ENCODE results near the gene DPEP1.
"Not testable (repeated sequence)": the region's sequence is repeated elsewhere in the genome, so short reads cannot be mapped to it uniquely, and the experiment has no call there.

Gene DPEP1

DNA sequence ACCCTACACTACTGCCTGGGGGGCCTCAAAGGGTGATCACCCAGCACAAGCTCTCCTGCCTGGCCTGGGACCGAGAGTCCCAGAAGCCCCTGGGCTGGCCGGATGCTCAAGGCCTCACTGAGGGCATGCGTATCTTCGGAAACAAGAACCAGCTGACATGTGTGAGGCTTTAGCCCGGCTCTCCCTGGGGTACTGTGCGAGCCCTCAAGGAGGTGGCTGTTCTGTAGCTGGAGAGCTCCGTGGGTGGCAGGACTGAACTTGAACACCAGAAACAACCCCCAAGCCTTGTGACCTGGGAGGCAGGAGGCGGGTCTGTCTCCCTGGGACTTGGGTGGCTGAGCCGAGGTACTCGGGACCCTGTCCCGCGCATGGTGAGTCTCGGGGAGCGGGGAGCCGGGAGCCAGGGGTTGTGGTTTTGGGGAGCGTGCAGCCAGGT is 7.0 kb downstream of the DPEP1 start:
- DNase-seq (ENCODE audit: low read depth) = no peak

DNA sequence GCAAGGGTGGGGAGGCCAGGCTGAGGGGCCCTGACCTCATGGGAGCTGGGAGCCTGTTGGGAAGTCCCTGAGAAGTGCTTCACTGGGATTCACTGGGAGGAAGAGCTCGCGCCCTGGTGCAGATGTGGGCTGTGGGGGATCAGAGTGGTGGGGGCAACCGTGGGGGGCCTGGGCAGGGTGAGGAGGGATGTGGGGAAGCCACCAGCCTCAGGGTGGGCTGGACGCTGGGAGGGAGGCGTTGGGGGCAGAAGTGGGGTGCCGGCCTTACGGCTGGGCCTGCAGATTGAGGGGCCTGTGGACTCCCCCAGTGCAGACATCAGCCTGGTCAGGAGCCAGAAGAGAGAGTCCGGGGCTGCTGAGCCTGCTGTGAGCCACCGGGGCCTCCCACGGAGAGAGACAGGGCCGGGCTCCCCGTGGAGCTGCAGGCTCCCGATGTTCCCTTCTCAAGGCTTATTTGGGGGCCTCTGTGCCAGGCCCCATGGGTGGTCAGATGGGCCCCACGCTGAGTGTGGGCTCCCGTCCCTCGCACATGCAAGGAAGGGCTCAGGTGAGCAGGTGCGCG is 7.8 kb downstream of the DPEP1 start:
- no peak for DNase-seq (ENCODE audit: low read depth)

DNA sequence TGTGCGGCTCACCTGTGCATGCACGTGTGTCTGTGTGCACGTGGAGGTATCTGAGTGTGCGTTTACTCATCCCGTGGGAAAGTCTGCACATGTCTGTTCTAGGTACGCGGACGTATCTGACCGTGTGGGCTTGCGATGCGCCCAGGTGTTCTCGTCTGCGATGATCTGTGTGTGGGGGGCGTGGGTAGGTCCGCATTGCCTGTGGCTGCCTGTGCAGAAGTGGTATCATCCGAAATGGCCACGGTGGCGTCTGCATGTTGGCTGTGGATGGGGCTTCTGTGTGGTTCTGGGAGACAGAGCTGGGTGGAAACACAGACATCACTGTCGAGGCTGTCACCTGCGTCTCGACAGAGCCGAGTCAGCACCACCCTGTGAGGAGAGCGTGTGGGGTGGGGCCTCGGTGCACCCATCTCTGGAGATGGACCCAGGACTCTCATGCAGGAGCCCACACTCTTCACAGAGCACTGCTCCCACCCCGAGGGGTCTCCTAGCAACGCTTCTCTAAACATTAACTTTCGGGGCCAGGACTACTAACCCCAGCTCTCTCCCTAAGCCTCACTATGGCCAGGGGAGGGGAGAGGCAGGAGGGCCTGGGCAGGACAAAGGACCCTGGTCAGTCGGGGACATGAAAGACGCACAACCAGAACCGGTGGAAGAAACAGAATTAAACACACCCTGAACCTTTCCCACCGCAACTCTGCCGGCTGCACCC is 8.4 kb downstream of the DPEP1 start:
- no peak for DNase-seq (ENCODE audit: low read depth)

DNA sequence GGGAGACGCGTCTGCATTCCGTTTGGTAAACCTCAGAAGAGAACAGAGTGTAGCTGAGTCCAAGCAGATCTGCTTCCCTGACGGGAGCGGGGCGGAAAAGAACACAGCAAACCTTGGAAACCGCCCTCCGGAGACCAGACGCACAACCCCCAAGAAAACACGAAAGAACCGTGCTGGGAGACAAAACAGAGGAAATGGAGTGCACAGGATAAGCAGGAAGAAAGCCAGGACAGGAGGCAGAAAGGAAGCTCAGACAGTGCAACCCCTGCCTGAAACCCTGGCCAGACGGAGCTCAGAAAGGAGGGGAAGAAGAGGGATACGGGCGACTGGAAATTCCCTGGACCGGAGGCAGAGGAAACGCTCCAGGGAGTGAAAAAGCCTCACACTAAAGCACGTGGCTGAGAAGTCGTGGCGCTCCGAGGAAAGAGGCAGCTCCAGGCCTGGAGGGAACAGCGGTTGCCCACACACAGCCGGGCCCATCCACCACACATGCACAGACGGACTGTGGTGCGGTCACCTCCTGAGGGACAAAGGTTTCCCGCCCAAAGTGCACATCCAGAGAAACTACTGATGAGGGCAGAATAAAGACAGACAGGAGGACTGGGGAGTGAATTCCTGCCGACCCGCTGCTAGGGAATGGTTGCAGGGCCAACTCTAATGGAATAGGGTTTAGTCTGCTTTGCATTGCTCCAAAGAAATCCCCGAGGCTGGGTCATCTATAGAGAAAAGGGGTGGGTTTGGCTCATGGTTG is 10.2 kb downstream of the DPEP1 start:
- DNase-seq (ENCODE audit: low read depth) = no peak

DNA sequence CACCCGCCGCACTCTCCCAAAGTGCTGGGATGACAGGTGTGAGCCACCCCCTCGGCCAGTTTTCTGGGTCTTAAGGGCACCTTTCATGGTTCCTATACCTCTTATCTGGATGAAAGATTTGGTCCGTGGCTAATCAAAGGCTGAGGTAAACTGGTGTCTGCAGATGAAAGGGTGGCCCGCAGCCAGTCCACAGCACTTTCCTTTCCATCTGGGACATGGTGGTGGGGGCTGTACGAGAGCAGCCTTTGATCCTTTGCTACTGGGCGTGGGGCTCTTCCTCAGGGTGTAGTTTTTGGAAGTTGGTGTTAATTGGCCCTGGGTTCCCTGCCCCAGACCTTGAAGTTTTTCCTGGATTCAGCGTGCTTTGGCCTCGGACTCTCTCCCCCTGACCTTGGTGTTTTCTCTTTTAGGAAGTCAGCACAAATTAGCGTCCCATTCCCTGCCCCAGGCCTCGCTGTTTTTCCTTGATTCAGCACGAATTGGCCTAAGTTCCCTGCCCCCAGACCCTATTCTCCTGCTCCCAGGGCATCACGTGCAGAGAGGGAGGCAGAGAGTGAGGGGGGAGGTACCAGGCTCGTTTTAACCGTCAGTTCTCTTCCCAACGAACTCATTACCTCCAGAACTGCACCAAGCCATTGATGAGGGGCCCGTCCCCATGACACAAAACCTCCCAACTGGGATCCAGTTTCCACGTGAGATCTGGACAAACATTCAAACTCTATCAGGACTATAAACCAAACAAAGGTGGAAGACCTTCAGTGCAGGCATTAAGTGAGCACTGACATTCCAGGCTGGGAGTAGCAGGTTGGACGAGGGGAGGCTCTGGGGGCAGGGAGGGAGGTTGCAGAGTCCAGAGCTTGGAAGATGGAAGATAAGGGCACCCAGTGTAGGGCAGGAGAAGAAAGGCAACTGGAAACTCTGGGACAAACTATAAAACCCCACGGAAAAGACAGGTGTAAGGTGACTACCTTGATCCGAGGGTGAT is 11.6 kb downstream of the DPEP1 start:
- DNase-seq (ENCODE audit: low read depth) = no peak

DNA sequence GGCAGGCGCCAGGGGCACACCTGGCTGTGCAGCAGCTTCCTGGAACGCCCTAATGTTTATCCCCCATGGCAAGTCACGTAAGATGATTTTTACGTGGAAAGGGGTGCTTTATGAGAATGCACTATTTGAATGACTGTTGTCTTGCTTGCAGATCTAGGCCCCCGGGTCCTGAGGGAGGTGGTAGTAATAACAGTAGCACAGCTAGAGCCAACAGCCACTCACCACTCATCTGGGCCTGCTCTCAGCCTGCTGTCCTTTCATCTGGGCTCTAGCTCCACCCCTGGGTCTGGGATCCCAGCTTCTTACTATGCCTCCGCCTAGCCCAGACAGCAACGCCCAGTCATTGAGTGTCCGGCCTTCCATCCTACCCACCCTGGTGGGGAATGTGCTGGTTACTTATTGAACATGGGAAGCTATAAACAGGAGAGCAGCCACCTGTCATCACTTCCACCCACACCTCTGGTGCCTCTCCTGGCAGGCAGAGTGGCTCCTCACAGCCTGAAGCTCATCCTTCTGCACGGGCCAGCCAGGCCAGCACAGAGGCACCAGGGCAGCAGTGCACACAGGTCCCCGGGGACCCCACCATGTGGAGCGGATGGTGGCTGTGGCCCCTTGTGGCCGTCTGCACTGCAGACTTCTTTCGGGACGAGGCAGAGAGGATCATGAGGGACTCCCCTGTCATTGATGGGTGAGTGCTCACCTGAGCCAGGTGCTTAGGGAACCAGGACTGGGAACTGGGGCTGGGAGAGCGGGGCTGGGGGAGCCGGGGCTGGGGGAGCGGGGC is 16.6 kb downstream of the DPEP1 start:
- DNase-seq (ENCODE audit: low read depth) = no peak

DNA sequence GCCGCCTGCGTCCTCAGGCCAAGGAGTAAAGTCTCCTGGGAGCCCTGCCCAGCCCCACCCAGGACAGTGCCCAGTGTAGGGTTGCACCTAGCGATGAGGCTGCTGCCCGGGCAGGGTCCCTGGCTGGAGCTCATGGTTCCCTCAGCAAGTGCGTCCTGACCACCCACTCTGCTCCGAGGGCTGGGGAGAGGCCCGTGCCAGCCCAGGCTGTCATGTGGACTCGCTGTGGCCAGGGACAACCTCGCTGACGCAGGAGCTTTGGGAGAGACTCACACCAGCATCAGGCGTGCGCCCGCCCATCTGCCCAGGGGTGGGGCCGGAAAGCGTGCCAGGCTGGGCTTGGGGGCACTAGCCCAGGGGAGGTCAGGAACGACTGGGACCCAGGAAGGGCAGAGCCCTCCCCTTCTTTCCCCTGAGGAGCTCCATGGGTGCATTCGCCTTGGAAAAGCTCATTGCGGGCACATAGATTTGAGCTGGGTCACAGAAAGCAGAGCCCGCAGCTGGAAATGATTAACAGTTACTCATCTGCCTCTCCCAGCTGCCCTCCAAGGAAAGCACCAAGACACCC is 19.7 kb downstream of the DPEP1 start:
- DNase-seq (ENCODE audit: low read depth) = peak; percentile 77

DNA sequence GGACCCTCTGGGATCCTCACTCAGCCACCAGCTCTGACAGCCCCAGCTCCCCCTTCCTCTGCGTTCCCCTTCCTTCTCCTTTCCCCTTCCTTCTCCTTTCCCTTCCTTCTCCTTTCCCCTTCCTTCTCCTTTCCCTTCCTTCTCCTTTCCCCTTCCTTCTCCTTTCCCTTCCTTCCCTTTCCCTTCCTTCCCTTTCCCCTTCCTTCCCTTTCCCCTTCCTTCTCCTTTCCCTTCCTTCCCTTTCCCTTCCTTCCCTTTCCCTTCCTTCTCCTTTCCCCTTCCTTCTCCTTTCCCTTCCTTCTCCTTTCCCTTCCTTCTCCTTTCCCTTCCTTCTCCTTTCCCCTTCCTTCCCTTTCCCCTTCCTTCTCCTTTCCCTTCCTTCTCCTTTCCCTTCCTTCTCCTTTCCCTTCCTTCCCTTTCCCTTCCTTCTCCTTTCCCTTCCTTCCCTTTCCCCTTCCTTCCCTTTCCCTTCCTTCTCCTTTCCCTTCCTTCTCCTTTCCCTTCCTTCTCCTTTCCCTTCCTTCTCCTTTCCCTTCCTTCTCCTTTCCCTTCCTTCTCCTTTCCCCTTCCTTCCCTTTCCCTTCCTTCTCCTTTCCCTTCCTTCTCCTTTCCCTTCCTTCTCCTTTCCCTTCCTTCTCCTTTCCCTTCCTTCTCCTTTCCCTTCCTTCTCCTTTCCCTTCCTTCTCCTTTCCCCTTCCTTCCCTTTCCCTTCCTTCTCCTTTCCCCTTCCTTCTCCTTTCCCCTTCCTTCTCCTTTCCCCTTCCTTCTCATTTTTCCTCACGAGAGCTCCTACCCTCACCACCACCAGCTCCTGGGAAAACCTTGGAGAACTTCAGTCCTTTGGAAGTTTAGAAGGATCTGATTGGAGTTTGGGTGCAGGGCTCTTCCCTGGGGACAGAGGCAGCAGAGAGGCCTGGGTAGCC is 21.3 kb downstream of the DPEP1 start:
- not testable (repeated sequence) for DNase-seq (ENCODE audit: low read depth)

DNA sequence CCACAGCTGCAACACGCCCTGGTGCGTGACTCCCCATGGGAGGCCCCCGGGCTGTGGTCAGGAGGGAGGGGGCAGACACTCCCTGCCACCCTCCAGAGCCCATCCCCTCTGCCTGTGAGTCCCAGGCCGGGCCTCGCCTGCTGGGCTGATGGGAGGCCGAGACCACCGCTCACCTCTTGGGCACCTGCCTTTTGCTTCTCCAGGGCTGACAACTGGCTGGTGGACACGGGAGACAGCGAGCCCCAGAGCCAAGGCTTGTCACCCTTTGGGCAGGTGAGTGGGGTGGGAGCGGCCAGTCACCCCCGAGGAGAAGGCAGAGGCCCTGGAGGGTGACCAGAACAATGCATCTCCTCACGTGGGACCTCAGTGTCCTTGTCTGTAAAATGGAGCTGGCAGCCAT is 23.2 kb downstream of the DPEP1 start:
- DNase-seq (ENCODE audit: low read depth) = no peak

DNA sequence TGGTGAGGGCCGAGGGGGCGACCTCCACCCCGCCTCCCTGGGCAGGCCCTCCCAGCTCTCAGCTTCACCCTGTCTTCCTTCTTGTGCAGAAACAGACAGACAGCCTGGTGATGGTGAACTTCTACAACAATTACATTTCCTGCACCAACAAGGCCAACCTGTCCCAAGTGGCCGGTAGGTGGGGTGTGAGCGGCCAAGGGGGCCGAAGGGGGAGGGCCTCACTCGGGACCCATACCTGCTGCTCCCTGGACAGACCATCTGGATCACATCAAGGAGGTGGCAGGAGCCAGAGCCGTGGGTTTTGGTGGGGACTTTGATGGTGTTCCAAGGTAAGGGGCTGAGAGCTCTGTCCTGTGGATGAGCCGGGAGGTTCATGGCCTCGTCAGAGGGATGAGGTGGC is 23.9 kb downstream of the DPEP1 start:
- DNase-seq (ENCODE audit: low read depth) = no peak

DNA sequence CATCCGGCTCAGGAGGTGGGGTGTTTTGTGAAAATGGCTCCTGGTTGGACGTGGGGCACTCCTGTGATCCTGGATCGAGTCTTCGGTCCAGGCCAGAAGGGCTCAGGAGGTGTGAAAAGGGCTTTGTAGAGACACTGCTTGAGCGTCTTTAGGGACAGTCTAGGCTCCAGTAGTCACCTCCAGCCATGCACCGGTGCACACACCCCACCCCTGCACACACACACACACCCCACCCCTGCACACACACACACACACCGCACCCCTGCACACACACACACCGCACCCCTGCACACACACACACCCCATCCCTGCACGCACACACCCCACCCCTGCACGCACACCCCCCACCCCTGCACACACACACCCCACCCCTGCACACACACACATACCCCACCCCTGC is 25.0 kb downstream of the DPEP1 start:
- DNase-seq (ENCODE audit: low read depth) = no peak

DNA sequence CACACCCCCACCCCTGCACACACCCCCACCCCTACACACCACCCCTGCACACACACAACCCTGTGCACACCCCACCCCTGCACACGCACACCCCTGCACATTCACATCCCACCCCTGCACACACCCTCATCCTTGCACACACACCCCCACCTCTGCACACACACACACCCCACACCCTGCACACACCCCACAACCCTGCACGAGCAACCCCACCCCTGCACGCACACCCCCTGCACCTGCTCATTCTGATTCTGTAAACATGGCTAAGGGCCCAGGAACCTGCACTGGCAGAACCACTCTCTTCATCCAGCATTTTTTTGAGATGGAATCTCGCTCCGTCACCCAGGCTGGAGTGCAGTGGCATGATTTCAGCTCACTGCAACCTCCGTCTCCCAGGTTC is 25.9 kb downstream of the DPEP1 start:
- DNase-seq (ENCODE audit: low read depth) = no peak

DNA sequence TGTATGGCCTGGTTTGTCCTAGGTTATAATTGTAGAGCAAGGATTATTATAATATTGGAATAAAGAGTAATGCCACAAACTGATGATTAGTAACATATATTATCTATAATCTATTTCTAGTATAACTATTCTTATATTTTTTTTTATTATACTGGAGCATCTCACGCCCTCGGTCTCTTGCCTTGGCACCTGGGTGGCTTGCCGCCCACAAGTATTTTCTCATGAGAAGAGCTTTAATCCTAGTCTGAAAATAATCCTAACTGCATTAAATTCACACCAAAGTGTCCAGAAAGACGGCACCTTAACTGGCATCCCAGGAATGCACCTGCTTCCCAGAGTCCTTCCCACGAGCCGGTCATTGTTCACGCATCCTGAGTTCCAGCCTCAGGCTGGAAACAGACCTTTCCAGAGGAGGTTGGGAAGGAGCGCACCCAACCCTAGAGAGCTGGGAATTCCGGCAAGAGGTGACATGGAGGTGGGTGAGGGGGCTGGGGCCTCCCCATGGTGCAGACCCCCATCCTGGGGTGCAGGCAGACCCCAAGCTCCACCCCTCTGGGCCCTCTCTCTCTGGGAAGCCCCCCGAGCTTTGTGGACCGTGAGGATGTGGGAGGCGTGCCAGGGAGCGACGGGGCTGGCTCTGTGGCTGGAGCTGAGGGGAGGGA is 28.1 kb downstream of the DPEP1 start:
- no peak for DNase-seq (ENCODE audit: low read depth)

DNA sequence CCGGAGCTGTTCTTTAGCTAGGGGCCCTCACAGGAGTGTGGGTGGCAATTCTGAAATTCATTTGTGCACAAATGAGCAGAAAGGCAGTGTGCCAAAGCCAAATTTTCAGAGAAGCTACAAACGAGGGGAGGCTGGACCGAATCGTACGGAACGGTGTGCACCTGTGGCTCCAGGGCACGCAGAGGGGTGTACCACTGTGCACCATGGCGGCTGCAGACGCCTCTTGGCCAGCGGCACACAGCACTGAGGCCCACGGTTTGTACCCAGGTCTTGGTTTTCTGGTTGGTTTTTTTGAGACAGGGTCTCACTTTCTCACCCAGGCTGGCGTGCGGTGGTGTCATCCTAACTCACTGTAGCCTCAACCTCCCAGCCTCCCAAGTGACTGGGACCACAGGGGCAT is 29.1 kb downstream of the DPEP1 start:
- DNase-seq (ENCODE audit: low read depth) = no peak

DNA sequence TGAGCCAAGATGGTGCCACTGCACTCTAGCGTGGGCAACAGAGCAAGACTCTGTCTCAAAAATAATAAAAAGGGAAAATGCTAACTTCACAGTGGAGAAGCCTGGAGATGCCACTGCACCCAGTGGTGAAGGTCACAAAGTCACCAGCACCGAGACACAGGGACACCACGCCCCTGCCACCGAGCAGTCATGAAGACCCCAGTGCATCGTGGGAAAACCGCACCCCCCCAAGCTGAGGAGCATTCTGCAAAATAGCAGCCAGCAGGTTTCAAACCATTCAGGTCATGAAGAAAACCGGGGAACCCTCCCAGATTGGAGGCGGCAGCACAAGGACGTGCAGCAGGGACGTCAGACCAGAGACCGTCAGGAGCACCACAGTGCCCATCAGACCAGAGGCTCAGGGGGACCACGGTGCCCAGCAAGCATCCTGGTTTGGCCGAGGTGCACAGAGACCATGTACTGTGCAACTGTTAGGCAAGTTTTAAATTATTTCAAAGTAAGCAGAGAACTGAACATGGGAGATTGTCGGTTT is 30.4 kb downstream of the DPEP1 start:
- DNase-seq (ENCODE audit: low read depth) = no peak

DNA sequence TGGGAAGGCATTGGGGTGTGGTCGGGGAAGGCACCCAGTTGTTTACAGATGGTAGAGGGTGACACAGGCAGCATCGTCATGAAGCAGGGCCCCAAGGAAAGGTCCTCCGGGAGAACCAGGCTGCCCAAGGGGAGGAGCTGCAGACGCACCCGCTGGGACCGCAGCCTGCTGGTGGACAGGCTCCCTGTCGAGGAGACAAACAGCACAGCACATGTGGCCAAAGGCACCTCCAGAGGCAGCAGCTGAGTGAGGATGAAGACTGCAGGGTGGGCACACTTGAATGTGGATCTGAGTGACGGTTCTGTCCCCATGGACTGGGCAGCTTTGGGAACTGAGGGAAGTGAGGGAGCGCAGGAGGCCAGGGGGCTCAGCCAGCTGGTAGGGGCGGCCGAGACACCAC is 31.7 kb downstream of the DPEP1 start:
- no peak for DNase-seq (ENCODE audit: low read depth)

DNA sequence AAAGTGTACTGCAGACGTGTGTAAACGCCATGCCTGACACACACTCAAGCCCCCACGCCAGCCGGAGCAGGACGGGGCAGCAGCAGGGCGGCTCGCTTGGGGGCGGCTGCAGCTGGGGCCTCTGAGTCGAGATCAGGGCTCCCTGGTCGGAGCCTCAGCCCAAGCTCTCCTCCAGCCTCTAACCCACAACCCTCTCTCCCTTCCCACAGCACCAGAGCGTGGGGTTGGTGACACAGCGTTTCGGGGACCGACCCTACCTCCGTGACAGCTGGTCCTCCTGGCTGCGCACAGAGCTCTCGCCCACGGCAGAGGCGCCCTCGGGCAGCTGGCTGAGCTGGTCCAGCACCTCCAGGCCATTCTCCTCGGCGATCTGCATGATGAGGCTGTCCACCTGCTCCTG is 32.8 kb downstream of the DPEP1 start:
- DNase-seq (ENCODE audit: low read depth) = no peak

DNA sequence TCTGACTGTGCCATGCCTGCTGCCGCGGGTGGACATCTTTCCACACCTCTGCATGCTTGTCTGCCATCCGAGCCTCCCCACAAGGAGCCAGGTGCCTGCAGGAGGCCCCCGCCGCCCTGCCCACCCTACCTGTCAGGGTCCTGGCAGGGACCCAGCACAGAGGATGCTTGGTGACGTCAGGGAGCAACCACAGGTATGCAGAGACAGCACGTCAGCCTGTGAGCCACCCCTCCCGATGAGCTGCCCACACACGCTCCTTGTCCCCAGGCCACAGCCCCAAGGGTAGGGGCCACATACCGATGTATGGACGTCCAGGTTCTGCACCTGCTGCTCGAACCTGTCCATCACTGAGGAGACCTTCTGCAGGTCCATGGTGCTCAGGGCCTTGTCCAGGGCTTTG is 33.5 kb downstream of the DPEP1 start:
- no peak for DNase-seq (ENCODE audit: low read depth)

DNA sequence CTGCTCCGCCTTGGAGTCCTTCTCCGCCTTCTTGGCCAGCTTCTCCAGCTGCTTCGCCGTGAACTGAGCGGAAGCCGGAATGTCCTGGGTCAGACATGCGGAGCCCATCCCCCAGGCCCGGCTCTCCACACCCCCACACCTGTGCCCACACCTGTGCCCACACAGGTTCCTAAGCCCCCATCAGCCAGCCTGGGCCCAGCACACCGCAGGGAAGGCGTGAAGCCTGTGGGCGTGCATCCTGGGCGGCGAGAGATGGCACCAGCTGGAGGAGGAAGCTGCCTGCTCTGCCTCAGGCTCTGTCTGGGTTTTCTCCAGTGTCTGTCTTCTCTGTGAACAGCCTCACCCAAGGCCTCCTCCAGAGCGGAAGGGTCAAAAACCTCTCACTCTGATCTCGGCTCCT is 38.1 kb downstream of the DPEP1 start:
- no peak for DNase-seq (ENCODE audit: low read depth)
